HUDEP-2 (cell line): Measurements from ENCODE around the gene CABLES2.
A peak's percentile ranks its signal among the peaks of the same experiment; 100 is the strongest.

Experiments used
- DNase-seq, 76 experiments: peaks; one replicate each; lab custom pipeline; 2025; ENCODE audit not compliant: unreplicated experiment in 76 of 76; lab: John Stamatoyannopoulos, UW

The CABLES2 gene

GRCh38 chr20:62420846-62421715 is 14.0 kb upstream of the CABLES2 start:
- no peak for DNase-seq

GRCh38 chr20:62419759-62420158 is 12.7 kb upstream of the CABLES2 start:
- peak in 32 of 76 experiments; percentile 5 to 55 (median 22) for DNase-seq

- DNase-seq, result peak in 19 of 76 experiments; percentile 7 to 64 (median 20)
Observed at GRCh38 chr20:62418709-62419487, 11.8 kb upstream of the CABLES2 start.

- DNase-seq, result no peak
Observed at GRCh38 chr20:62417981-62418708, 11.1 kb upstream of the CABLES2 start.

GRCh38 chr20:62416651-62417637 is 9.9 kb upstream of the CABLES2 start:
- DNase-seq, result no peak

GRCh38 chr20:62415354-62416111 is 8.4 kb upstream of the CABLES2 start:
- no peak for DNase-seq

- peak in 13 of 76 experiments; percentile 12 to 38 (median 22) for DNase-seq
Observed at GRCh38 chr20:62413896-62414481, 6.9 kb upstream of the CABLES2 start.

GRCh38 chr20:62413025-62413570 is 6.0 kb upstream of the CABLES2 start:
- DNase-seq, result no peak

- DNase-seq, result no peak
Observed at GRCh38 chr20:62412194-62413024, 5.3 kb upstream of the CABLES2 start.

GRCh38 chr20:62411479-62412193 is 4.6 kb upstream of the CABLES2 start:
- no peak for DNase-seq

- no peak for DNase-seq
Observed at GRCh38 chr20:62410746-62411478, 3.8 kb upstream of the CABLES2 start.

- DNase-seq, result peak in 73 of 76 experiments; percentile 21 to 91 (median 77)
Observed at GRCh38 chr20:62409931-62410745, 3.1 kb upstream of the CABLES2 start.

- DNase-seq, result no peak
Observed at GRCh38 chr20:62409086-62409853, 2.2 kb upstream of the CABLES2 start.

GRCh38 chr20:62408640-62409039 is 1.6 kb upstream of the CABLES2 start:
- DNase-seq, result no peak

GRCh38 chr20:62408055-62408454 is 970 bp upstream of the CABLES2 start:
- DNase-seq, result no peak
